Stimulated activated CD8-positive, alpha-beta memory T cell treated with anti-CD3 and anti-CD28 coated beads, Interleukin-15, amount 100 ng/mL, for 4 hours (primary cell): Measurements from ENCODE around the gene DTL.

Experiments
- DNase-seq, 2 donors: peaks; one replicate each; pipeline ENCODE4 v3.0.0-alpha.2; 2020; ENCODE audit warnings: low read depth in 2 of 2

Gene DTL

DNA sequence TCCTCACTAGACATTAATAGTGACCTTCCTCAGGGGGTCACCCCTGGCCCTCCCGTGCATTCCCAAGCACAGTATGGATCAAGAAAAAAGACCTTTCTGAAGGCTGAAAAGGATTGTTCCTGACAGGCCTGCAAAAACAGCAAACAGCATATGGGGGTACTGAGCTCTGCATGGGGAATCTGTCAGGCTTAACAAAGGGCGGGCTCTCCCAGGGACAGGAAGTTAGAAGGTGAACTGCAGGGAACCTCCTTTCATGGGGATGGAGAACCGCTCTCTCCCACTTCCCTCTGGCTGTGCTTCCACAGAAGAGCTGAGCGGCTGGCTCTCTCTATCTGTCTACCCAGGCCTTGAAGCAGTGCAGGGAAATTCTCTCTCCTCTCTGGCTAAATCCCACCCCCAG lies 91.7 kb downstream of the DTL start:
- DNase-seq, result no peak

DNA sequence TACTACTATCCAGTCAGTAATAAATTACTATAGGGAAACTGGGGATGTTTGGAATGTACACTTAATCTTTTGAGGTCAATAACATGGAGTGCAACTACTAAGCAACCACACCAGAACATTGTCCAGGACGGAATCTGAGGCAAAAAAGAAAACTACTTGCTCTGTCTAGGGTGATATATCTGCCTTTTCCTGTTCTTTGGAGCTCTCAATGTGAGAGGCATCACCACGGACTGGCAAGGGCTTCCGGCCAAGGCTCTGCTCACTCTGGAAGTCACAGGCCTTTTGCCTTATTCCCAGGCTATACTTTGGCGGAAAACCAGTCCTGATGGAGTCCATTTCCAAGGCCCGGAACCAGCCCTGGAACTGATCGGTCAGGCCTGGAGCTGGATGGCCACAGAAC lies 94.2 kb downstream of the DTL start:
- no peak for DNase-seq

DNA sequence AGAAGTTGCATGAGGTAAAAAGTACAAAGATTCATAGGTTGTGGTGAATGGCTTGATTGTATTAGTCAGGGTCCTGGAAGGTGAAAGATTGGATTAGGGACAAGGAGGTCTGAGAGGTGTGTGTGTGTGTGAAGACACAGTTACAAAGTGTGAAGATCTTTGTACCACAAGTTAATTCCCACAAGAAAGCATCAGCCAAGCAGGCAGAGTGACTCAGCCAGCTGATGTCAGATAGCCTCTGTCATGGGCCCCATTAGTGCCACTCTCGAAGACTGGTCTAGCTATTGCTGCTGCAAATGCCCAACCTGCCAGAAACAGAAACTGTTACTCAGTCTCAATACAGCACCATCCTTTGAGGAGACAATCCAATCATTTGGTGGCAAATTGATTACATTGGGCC lies 96.5 kb downstream of the DTL start:
- DNase-seq, result no peak

DNA sequence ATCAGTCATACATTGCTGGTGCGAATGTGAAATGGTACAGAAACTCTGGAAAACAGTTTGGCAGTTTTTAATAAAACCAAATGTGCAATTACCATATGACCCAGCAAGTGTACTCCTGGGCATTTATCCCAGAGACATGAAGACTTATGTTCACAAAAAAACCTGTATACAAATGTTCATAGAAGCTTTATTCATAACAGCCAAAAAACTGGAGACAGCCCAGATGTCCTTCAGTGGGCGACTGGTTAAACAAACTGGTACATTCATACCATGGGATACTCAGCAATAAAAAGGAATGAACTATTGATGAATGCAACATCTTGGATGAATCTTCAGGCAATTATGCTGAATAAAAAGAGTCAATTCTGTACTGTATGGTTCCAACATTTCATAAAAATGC lies 97.8 kb downstream of the DTL start:
- no peak for DNase-seq

DNA sequence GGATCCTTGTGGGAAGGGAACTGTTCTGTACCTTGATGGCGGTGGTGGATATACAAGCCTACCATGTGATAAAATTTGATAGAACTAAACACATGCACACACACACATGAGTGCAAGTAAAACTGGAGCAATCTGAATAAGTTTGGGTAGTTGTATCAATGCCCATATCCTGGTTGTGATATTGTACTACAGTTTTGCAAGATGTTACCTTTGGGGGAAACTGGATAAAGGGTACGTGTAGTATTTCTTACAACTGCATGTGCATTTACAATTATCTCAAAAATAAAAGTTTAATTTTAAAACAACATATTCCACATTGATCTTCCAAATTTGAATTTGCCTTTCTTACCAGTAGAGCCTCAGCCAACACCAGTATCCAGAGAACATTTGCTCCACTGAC lies 99.6 kb downstream of the DTL start:
- DNase-seq, result no peak

DNA sequence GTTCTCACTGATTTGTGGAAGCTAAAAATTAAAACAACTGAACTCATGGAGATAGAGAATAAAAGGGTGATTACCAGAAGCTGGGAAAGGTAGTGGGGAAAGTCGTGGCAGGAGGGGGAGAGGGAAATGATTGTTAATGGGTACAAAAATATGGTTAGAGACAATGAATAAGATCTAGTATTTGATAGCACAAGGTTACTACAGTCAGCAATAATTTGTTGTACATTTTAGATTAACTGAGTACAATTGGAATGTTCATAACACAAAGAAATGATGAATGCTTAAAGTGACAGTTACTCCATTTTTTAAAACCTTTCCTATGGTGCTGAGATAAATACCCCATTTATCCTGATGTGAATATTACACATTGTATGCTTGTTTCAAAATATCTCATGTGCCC lies 102.3 kb downstream of the DTL start:
- no peak for DNase-seq

DNA sequence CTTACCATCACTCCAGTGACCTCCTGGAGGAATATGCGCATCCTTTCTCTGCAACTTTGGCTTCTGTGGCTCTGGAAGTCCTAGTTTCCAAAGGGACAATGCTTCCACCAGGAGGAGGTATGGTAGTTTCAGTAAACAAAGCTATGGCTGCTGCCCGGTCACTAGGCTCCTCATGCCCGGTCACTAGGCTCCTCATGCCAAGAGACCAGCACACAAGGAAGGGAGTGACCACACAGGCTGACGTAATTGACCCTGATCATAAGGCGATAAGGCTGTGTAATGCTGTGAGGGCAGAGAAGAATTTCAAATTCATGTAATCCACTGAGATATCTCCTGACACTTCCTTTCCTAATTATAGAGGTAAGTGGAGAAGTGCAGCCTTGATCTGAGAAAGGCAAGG lies 102.9 kb downstream of the DTL start:
- DNase-seq, result no peak

DNA sequence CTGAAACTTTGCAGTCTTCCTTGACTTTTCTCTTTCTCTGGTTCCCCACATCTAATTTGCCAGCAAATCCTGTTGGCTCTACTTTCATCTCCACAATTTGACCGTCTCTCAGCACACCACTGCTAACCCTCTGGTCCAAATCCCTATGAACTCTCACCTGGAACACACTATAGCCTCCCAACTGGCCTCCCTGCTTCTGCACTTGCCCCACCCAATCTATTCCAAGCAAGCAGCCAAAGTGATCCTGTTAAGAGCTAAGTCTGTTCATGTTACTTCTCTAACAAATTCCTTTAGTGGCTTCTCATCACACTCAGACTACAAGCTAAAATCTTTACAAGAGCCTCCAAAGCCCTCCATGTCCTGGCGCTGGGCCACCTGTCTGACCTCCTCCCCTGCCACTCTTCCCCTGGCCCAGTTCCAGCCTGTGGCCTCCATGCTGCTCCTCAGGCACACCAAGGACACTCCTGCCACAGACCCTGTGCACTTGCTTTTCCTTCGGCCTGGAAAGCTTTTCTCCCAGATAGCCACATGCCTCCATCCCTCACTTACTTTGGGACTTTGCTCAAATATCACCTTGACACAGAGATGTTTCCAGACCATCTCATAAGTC lies 104.1 kb downstream of the DTL start:
- DNase-seq, result no peak

DNA sequence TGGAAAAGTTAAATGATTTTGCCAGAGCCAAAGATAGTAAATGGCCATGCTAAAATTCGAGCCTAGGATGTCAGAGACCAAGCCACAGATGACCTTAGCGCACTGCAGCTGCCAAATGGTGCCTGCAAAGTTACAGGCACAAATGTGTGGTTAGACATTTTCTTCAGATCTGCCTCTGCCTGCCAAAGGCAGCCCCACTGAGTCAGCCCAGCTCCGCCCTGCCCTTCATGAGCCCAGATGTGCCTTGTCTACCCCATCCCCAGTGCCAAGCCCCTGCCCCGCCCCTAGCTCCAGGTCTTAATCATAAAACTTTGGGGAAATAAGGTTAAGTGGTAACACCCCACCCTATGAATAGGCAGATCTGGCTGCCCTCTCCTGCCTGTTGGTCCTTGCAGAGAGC lies 105.9 kb downstream of the DTL start:
- DNase-seq, result no peak

DNA sequence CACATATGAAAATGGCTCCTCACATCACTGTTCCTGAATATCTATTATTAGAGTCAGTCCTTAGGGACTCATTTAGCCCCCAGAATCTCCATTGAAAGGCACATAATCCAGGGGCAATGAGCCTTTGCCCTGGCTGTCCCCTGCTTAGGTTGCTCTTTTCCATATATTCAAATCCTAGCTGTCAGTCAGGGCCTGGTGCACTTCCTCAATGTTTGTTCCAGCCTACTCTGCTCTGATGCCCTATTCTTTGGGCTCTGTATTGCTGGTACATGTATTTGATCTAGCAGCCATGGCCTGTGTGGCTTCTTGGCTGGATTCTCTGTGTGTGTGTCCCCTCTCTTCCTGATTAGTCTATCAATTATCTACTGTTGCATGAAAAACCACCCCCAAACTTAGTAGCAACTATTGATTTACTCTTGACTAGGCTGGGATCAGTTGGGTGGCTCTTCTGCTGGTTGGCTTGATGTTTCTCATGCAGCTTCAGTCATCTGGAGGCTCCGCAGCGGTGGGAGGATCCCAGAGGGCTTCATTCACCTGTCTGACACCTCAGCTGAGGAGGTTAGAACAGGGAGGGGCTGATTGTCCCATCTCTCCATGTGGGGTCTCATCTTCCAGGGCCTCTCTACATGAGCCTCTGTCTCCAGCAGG lies 107.5 kb downstream of the DTL start:
- no peak for DNase-seq

DNA sequence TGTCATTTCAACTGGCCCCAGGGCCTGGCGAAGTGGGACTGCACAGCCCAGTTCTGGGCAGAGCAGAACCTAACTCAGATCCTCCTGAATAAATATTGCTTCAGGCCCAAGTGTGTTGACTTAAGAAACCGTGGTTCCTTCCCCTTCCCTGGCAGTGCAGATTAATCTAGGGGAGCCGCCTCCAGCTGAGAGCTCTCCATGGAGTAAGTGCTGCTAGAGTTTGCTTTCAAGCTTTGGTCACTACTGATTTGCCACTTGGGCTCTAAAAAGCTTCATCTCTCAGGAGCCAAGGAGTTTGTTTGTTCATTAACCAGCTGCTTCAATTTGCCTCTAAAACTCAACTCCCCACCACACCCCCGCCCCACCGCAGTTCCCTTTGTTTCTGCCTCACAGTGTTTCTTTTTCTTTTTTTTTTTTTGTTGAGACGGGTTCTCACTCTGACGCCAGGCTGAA lies 112.1 kb downstream of the DTL start:
- no peak for DNase-seq

DNA sequence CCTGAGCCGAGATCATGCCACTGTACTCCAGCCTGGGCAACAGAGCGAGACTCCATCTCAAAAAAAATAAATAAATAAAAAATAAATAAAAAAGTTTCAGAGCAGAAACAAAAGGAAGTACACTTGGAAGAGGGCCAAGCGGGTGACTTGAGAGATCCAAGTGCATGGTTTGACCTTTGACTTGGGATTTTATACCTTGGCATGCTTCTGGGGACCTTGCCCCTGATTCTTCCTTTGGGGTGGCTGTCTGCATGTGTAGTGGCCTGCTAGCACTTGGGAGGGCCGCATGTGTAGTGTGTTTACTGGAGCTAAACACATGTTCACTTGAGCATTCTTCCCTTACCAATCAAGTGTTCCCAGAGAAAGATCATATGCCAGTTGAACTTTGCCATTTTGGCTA lies 114.0 kb downstream of the DTL start:
- no peak for DNase-seq

DNA sequence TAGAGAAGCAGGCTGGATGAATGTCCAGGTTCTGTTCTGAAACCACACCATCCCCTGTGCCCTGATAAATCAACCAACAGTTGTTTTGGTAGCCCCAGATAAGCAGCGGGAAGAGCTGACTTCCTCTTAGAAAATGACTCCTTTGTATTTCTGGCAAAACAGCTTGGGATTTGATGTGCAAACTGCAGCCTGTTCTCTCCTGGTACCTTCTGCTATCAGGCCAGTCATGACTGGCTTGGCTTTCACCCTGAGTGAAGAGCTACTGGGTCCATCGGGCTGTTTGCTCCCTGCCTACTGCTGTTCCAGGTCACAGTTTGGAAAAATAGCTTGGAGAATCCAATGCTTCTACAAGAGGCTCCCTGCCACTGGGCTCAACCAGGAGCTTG lies 116.8 kb downstream of the DTL start:
- DNase-seq, result no peak

DNA sequence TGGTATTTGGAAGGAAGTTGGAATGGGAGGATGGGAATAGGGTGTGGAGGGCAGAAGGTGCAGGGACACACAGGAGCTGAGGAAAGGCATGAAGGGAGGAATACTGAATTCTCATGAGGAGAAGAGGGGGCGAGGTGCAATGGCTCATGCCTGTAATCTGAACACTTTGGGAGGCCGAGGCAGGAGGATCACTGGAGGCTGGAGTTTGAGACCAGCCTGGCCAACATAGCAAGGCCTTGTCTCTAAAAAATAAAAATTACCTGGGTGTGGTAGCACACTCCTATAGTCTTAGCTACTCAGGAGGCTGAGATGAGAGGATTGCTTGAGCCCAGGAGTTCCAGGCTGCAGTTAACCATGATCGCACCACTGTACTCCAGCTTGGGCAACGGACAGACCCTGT lies 117.3 kb downstream of the DTL start:
- DNase-seq, result no peak

DNA sequence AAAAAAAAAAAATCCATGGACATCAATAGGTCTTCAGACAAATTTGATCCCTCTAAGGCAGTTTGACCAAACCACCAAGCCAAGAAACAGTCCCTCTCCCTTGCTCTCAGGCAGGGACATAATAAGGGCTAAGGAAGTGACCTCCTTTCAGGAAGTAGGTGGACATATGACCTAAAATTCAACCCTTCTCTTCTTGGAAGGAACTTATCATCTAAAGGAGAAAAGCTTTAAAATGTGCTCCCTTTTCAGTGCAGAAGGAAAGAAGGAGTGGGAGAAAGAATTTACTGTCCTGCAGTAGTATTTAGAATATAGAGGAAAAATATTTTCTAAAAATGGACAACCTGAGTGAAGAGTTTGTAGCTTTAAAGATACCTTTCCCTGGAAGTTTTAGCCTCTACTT lies 118.1 kb downstream of the DTL start:
- DNase-seq, result no peak
